ENCODE measurements around the gene PAM16.
"Not testable (repeated sequence)": the region's sequence is repeated elsewhere in the genome, so short reads cannot be mapped to it uniquely, and the experiment has no call there.

Gene PAM16

DNA sequence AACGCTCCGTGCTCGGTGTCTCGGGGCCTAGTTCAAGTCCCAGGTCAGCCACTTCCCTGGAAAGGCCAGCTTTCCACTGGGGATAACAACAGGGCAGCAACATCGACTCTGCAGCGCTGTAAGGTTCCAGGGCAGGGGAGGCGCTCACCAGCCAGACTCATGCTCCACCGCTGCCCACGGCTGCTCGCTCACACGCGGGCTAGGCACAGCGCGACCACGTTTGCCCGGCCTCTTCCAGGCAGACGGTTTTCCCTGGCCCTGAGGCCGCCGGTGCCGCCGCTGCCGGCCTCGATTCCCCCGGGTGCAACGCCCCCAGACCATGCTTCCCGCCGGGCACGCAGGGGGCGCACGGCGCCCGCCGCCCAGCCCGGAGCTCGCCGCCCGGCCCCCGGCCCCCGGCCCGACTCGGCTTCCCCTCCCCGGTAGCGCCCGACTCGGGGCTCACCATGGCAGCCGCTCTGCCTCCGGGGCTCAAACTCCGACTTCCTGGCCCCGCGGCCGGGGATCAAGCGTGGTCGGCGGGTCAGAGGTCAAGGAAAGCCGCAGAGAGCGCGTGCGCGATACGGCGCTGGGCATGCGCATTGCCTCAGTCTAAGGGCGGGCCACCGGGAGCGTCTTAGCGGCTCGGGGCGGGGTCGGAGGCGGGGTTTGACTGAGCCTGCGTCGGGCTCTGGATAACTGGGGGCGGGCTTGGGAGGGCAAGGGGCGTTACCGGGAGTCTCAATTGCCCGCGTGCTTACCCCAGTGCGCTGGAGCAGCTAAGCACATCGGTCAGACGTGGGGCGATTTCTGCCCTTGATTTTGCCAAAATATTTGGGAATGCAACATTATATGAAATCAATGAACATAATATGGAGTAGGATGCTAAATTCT, at the start of gene PAM16:
PAM16 (minus strand) TSS at position 535 of the 873 bp plus-strand sequence; CDS start at position 448, 87 bp downstream.
- peak; percentile 98 for DNase-seq

DNA sequence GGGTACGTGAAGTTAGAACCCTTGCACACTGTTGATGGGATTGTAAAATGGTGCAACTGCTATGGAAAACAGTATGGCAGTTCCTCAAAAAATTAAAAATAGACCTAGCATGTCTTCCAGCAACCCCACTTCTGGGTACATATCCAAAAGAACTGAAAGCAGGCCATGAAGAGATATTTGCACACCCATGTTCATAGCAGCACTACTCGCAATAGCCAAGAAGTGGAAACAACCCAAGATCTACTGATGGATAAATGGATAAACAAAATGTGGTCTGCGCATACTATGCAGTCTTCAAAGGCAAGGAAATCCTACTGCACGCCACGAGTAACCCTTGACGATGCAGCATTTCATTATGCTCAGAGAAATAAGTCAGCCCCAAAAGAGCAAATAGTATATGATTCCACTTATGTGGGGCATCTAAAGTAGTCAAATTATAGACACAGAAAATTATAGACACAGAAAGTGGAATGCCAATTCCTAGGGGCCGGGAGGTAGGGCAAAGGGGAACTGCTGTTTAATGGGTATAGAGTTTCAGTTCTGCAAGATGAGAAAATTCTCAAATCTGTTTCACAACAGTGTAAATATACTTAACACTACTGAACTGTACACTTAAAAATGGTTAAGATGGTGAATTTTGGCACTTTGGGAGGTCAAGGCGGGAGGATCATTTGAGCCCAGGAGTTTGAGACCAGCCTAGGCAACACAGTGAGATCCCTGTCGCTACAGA, 48.0 kb upstream of the PAM16 start:
- no peak for DNase-seq

DNA sequence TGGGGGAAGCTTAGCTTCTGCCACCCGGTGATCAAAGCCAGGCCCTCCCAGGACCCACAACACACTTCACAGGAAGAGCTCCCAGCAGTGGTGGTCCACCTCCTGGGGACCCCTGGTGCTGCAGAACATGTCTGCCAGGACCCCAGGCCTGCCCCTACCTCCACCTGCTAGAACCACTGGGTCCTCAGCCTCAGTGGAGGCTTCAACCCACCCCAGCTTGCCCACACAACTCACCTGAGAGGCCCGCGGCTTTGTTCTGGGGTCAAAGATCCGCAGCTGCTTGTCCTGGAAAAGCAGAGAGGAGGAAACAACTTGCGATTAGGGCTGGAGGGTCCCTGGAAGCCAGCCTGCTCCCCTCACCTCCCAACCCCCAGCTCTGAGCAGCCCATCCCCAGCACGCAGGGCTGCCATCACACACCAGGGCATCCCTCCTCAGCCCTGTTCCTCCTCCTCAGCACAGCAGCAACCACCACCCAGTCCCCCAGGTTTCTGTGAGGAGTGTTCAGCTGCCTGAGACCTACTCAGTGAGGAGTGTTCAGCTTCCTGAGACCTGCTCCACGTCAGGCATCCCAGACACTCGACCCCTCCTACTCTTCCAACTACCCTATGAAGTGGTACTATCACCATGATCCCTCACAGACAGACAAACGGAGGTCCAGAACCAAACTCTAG, 44.1 kb upstream of the PAM16 start:
- no peak for DNase-seq

DNA sequence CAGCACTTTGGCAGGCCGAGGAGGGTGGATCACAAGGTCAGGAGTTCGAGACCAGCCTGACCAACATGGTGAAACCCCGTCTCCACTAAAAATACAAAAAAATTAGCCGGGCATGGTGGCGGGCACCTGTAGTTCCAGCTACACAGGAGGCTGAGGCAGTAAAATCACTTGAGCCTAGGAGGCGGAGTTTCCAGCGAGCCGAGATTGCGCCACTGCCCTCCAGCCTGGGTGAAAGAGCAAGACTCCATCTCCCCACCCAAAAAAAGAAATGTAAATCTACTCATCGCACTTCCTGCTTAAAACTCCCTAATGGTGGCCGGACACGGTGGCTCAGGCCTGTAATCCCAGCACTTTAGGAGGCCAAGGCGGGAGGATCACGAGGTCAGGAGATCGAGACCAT, 42.7 kb upstream of the PAM16 start:
- not testable (repeated sequence) for DNase-seq

DNA sequence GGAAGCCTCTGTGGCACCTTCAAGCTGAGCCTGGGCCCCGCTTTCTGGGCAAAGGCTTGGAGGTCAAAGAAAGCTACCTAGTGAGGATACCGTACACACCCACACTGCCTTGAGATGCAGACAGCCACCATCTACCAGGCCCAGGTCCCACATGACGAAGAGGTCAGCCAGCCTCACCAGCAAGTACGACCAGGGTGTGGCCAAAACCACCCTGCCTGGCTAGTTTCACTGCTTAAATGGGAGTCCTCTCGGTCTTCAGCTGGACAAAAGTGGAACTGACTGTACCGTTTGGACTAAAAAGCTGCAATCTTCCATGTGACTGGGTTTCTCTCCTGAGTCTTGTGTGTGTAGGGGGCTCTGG, 42.1 kb upstream of the PAM16 start:
- DNase-seq = no peak

DNA sequence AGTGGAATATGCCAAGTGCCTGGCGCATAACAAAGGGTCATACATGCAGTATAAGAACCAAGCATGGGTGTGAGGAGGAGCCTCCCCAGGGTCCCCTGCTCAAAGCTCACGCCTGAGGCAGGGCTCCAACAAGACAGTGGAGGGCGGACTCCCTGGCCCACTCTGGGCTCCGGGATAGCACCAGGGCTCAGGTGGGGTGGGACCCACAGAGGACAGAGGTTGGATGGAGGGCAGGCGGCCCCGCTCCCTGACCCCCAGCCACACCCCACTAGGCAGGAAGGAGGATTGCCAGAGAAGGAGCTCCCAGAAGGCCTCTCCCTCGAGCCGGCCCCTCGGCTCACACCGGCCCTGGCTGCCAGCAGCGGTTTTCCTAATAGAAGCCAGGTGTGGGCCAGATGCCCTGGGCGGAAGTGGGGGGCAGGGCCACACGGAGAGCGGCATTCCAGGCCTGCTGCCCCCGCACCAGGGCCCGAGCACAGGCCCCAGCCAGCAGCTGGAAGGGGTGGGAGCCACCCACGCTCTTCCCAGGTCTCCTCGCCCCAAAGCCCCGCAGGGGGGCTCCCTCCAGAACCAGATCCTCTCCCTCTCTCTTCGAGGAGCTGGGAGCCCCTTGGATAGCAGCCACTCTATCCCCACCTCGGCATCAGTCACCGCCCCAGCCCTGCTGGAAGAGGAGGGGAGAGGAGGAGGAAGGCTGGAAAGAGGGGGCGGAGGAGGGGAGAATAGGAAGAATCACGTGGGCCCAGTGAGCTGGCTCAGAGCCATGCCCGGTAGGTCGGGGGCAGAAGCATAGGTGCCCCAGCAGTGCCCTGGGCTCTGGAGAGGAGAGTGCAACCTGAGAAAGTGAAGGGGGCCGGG, 41.5 kb upstream of the PAM16 start:
- no peak for DNase-seq

DNA sequence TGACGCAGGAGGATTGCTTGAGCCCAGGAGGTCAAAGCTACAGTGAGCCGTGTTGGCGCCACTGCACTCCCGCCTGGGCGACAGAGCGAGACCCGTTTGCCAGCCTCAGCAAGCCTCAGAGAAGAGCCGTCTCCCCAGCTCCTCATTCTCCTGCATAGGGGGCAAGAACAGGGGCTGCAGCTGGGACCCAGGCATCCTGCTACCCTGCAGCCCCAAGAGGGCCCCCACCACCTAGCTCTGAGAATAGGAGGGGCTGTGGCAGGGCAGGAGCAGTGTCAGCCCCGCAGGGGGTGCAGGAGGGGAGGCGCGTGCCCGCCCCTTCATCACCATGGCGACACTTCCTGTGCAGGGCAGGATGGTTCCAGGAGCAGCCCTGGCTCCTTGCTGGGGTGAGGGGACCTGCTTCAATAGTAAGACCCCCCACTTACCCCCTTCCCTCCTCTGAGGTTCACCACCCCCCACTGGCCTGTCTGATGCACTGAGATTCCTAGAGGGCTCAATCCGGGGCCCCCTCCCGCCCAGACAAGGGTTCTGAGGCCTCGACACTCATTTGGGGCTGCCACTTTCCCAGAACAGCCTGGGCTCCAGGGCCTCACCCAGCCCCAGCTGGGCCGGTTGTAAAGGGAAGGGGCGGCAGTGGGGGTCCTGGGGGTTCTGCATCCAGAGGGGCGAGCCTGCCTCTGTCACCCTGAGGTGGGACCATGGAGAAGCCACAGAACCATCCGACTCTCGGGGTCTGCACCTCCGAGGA, 40.7 kb upstream of the PAM16 start:
- DNase-seq = no peak

DNA sequence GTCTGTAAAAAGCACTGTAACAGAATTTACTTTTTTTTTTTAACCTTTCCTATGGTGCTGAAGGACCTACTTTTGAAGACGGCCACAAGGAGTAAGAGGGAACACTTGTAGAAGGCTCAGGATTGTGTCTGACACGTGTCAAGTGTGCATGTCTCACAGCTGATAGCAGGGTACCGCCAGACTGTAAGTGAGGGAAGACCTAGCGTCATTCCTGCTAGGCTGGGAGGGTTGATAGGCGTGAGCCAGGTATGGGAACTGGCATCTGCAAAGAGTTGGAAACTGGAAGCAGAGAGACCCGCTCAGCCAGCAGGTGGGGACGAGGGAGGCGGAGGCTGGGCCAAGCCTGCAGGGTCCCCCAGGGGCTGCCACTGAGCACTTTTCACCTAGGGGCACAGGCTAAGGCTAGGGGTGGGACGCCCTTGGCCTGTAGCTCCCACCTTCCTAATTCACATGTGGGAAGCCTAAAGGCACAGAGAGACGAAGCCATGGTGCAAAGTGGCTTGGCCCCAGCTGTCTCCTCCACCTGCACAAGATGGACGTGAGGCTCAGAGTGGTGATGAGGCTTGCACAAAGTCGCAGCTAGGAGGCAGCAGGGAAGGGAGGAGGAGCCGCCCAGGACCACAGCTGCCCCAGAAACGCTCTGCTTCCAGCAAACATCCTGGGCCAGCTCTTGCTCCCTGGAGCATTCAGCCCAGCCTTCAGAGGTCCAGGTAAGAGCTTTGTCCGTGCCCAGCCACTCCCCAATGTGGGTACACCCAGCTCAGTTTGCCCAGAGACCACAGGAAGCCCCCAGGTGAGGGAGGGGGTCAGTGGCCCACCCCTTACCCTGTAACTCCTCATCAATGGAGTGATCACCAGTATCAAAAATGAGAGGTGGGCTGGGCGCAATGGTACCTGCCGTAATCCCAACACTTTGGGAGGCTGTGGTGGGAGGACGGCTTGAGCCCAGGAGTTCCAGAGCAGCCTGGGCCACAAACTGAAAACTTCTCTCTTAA, 39.4 kb upstream of the PAM16 start:
- DNase-seq = no peak

DNA sequence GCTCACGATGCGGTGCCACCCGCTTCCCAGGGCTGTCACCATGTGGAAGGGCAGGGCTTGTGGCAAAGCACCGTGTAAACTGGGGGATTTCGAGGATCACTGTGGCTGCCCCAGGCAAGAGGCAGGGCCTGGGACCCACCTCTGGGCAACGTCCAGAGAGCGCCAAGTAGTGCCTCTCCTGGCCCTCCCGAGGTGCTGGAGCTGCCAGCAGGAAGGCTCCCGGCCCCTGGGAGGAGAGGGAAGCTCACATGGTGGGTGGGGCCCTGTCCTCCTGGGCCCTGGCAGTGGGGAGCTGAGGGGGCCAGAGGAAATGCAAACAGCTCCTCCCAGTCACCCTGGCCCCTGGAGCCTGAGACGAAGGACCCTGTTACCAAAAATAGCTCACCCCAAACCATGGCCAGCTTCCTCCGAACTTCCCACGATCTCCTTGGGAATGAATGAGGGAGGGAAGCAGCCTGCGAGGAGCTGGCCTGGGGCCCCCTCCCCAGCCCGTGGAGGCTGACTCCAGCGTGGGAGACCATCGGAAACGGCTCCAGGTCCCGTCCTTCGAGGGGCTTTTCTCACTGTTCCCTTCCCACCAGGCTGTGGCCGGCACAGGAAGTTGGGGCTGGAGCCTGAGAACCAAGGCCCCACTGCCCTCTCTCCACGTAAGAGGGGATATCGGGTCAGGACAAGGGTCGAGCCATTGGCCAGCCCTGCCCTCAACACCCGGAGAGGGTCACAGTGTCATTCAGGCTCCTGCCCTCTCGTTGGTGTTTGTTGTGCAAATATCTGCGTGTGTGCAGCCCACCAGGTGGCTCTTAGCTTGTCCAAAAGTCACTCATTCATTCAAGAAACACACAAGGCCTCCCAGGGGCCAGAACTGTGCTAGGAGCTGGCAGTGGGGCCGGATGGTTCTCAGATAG, 38.2 kb upstream of the PAM16 start:
- DNase-seq = no peak

DNA sequence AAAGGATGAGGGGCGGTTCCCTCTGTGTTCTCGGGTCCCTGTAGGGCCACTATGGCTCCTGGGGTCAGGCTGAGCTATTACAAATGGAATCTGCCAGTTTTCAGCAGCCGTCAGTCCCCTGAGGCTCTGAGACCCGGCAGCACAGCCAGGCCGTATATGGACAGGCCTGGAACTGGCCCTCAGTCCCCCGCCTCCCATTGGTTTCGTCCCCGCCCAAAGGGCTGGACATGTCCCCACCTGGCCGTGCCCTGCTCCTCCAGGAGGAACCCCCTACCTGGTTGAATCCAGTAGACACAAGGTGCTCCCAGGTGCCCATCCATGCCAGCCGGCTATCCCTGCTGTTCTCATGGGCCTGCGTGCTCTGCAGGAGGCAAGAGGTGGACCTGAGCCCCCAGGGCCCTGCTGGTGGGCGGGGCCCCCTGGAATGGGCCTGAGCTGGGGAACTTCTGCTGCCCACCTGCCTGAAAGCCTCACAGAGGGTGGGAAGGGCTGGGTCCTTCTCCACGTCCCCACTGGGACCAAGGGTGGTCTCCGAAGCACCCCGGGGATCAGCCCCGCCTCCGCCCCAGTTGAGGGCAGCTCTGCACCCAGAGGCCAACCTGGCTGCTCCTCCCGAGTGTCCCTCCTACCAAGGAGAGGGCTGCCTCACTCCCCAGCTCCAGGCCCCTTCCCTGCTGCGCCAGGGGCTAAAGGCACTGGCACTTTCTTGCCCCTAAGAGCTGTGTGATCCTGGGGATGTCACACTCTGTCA, 37.3 kb upstream of the PAM16 start:
- DNase-seq = no peak

DNA sequence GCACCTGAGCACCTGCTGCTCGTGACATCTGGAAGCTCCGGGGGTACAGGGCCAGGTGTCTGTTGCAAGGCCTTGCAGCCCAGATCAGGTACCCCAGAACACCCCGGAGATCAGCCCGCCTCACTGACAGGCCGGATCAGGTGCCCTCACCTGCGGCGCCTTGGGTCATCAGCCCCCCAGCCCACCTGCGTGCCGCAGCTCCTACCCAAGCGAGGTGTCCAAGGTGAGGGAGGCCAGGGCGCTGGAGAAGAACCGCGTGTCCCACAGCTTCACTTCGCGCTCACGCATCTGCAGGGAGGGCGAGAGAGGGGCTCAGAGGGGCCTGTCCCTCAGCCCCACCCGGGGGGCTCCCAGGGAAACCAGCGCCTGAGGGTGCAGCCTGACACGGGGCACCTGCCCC, 36.7 kb upstream of the PAM16 start:
- DNase-seq = no peak

DNA sequence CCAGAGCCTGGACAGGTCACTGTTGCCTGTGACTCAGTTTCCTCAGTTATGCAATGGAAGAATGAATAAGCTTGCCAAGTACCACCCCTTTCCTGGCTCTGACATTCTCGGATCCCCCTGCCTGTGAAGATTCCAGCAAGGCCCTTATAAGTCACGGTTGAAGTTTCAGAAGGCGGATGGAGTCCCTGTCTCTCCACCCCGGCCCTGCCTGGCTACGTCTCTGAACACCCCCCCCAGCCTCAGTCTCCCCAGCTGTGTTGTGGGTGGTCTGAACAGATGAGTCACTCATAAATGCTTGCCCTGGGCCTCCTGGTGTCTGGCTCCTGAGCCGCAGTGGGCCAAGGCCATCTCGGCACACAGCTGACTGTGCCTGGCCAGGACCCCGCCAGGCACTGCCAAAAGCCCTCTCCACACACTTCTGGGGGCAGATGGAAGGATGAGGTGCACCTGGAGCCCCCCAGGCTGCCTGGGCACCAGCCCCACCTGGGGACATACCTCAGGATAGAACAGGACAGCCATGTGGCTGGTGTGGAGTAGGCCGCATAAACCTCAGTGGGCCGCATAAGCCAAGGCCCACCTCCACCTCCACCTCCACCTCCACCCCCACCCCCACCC, 35.9 kb upstream of the PAM16 start:
- DNase-seq = no peak

DNA sequence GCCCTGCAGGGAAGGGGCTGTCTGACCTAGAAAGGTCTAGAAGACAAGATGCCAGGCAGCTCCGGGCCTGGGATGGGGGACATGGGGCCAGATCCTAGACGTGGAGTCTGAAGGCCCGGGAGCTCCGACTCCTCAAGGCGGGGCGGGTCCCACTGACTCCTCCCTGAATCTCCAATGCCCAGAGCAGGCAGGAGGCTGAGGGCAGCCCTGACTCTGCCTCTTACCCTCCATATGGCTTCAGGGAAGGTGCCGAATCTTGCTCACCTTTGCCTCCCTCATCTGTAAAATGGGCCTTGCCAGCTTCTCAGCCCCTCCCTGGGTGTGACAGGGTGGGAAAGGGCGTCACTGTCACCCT, 35.3 kb upstream of the PAM16 start:
- no peak for DNase-seq

DNA sequence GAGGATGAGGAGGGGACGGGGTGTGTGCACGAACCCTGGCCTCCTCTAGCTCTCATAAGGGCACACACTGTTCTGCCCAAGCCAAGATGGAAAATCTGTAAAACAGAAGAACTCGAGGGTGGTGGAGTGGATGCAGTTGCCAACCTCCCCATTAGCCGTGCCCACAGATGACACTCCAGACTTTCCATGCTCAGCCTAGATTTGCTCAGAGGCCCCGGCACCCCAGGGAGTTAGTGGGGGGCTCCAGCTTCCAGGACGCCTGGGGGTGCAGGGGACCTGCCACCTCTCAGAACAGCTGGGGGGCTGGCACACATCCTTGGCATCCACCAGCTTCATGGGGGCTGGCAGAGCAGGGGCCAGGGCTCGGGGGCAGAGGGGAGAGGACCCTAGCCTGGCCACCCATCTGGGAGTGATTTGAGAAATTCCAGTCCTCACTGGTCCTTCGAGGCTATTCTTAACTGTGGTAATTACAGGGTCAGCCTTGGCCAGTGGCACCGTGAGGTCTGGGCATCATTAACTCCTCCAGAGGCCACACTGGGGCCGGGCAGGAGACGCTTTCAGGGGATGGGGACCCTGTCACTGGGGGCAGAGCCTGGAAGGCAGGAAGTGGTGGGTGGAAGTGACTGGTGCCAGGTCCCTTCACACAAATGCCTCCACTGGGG, 34.8 kb upstream of the PAM16 start:
- no peak for DNase-seq

DNA sequence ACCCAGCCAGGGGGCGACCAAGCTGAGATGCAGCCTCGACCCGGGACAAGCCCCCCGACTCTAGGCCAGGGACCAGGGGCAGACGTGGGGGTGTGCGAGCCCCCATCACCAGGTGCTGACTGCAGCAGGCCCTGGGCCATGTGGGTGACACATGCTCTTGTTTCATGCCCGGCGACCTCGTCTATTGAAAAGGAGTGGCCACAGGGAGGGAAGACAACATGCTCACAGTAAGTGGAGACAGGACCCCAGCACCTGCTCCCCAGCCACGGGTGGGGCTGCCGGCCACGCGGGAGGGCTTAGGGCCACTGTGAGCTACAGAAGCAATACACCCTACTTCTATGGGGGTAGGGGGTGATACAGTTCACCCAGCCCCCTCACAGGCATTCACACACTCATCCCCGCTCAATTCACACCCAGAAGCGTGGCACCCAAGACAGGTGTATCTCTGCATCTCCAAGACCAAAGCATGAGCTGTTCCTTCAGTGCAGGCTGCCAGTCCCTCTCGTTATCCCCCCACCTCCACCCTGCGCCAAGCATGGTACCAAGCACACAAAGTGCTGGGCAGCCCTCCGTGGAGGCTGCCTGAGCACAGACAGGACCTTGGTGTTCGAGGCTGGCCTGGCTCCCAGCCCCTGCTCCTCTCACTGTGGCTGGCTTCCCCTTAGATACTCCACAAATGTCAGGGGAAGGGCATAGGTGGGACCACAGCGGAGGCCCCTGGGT, 34.1 kb upstream of the PAM16 start:
- DNase-seq = no peak

DNA sequence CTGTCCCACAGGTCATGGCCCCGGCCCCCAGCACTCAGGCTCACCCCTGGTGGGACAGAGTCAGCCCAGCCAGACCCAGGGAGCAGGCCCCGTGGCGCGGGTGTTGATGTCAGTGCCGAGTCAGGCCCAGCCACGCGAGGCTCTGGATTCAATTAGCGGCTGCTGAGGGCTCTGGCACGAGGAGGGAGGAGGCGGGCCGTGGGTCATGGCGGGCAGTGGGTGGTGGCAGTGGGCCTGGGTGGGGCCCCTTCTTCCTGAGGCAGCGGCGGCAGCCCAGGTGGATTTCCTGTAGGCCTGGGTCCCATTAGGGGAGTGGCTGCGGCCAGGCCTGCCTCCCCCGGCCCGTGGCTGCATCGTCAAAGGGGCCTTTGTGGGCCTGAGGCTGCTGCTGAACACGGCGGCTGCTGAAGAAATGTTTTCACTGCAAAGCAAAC, 33.4 kb upstream of the PAM16 start:
- no peak for DNase-seq

All from activated T-cell treated with anti-CD3 and anti-CD28 coated beads, Interleukin-2, amount 50 U/mL, for 1 hour (primary cell).